GM23338 (cell line): Measurements from ENCODE around the gene ZFYVE21. TPM values are rescaled to one million over a fixed set of nuclear protein-coding genes. Genes with fewer than 3 reads are reported as not detected.

Source experiments
- ATAC-seq: fragments of 200-7000 bp; cut with Tn5 transposase; 3 replicates; pipeline ENCODE4 v1.9.1; 2020
- DNase-seq: peaks from one replicate; pipeline ENCODE4 v3.0.0-alpha.2; 2015; ENCODE audit warnings: low spot score
- H2AFZ ChIP-seq: fragments of 200-600 bp; sonication (generic); 2 replicates; pipeline ENCODE4 v1.8.0; 2016; ENCODE audit warnings: antibody characterized with exemption, mild to moderate bottlenecking, moderate library complexity
- H3F3A ChIP-seq: fragments of 200-600 bp; sonication (generic); replicated peaks from 2 replicates; pipeline ENCODE4 v1.8.0; 2017; ENCODE audit warnings: antibody characterized with exemption, mixed run types, low read depth
- H3K27ac ChIP-seq: fragments of 200-600 bp; sonication (generic); 2 replicates; pipeline ENCODE4 v1.6.1; 2016; ENCODE audit warnings: low read depth
- H3K27me3 ChIP-seq: fragments of 200-600 bp; sonication (generic); 2 replicates; pipeline ENCODE4 v1.8.0; 2016; ENCODE audit warnings: mild to moderate bottlenecking, mixed run types, moderate library complexity; ENCODE audit not compliant: insufficient read depth
- H3K36me3 ChIP-seq: fragments of 200-600 bp; sonication (generic); 2 replicates; pipeline ENCODE4 v1.8.0; 2016; ENCODE audit warnings: mild to moderate bottlenecking; ENCODE audit not compliant: insufficient read depth
- H3K4me1 ChIP-seq: fragments of 200-600 bp; sonication (generic); 2 replicates; pipeline ENCODE4 v1.8.0; 2016; ENCODE audit warnings: mild to moderate bottlenecking, moderate library complexity; ENCODE audit not compliant: insufficient read depth
- H3K4me2 ChIP-seq: fragments of 200-600 bp; sonication (generic); 2 replicates; pipeline ENCODE4 v1.7.1; 2017; ENCODE audit warnings: mixed run types
- H3K4me3 ChIP-seq: fragments of 200-600 bp; sonication (generic); 2 replicates; pipeline ENCODE4 v1.6.1; 2016; ENCODE audit warnings: mixed run types
- H3K79me2 ChIP-seq: fragments of 200-600 bp; sonication (generic); replicated peaks from 2 replicates; pipeline ENCODE4 v1.8.0; 2017; ENCODE audit warnings: mild to moderate bottlenecking; ENCODE audit not compliant: insufficient read depth
- H3K9me2 ChIP-seq: fragments of 200-600 bp; sonication (generic); 2 replicates; pipeline ENCODE4 v1.8.0; 2017; ENCODE audit not compliant: insufficient read depth
- H4K20me1 ChIP-seq: fragments of 200-600 bp; sonication (generic); replicated peaks from 2 replicates; pipeline ENCODE4 v1.8.0; 2017; ENCODE audit warnings: mild to moderate bottlenecking; ENCODE audit not compliant: insufficient read depth
- H3K27ac Mint-ChIP-seq: 2 replicates; pipeline ENCODE4 v1.8.0; 2020; ENCODE audit warnings: inconsistent platforms, mild to moderate bottlenecking, moderate library complexity, mixed read lengths
- H3K27me3 Mint-ChIP-seq: 3 replicates; pipeline ENCODE4 v1.8.0; 2022; ENCODE audit warnings: low read depth, mild to moderate bottlenecking, moderate library complexity, mixed read lengths, inconsistent platforms; ENCODE audit not compliant: insufficient read depth, poor library complexity
- H3K36me3 Mint-ChIP-seq: 3 replicates; pipeline ENCODE4 v1.8.0; 2021; ENCODE audit warnings: low read depth, mild to moderate bottlenecking, inconsistent platforms, moderate library complexity, mixed read lengths
- H3K4me1 Mint-ChIP-seq: 3 replicates; pipeline ENCODE4 v1.8.0; 2020; ENCODE audit warnings: mild to moderate bottlenecking, inconsistent platforms, mixed read lengths
- H3K4me3 Mint-ChIP-seq: 3 replicates; pipeline ENCODE4 v1.8.0; 2021; ENCODE audit warnings: moderate library complexity, mild to moderate bottlenecking, inconsistent platforms, mixed read lengths
- H3K9me3 Mint-ChIP-seq: 3 replicates; pipeline ENCODE4 v1.8.0; 2020; ENCODE audit warnings: moderate library complexity, mild to moderate bottlenecking, inconsistent platforms, mixed read lengths
- CREB1 ChIP-seq: fragments of 250-450 bp; sonication (Bioruptor Pico); IDR thresholded peaks from 2 replicates; pipeline ENCODE4 v1.5.0; 2020; ENCODE audit warnings: low read depth, mild to moderate bottlenecking, moderate library complexity
- CTCF ChIP-seq, 2 experiments: fragments of 200-600 bp in 1 of 2; sonication (generic) in 1 of 2; conservative IDR thresholded peaks; 2 replicates each; pipeline versions ENCODE4 v1.5.1 to v1.6.1; 2016 to 2017; ENCODE audit warnings: antibody characterized with exemption in 2 of 2, low read depth in 2 of 2, mild to moderate bottlenecking in 2 of 2, moderate library complexity in 1 of 2
- ETS1 ChIP-seq: IDR thresholded peaks from 2 replicates; pipeline ENCODE4 v1.6.1; 2016; ENCODE audit warnings: antibody characterized with exemption
- EZH2 ChIP-seq: fragments of 200-600 bp; sonication (generic); IDR thresholded peaks from one replicate; pipeline ENCODE4 v1.8.0; 2017; ENCODE audit warnings: antibody characterized with exemption, mild to moderate bottlenecking, low read depth; ENCODE audit not compliant: unreplicated experiment
- EZH2phosphoT487 ChIP-seq: fragments of 200-600 bp; sonication (generic); IDR thresholded peaks from one replicate; pipeline ENCODE4 v1.8.1; 2018; ENCODE audit warnings: antibody characterized with exemption; ENCODE audit not compliant: unreplicated experiment
- JUNB ChIP-seq: IDR thresholded peaks from one replicate; pipeline ENCODE4 v1.6.1; 2016; ENCODE audit warnings: antibody characterized with exemption; ENCODE audit not compliant: unreplicated experiment
- POLR2AphosphoS5 ChIP-seq: IDR thresholded peaks from 2 replicates; pipeline ENCODE4 v1.6.1; 2016; ENCODE audit warnings: antibody characterized with exemption, low read depth
- REST ChIP-seq: IDR thresholded peaks from one replicate; pipeline ENCODE4 v1.6.1; 2018; ENCODE audit warnings: antibody characterized with exemption; ENCODE audit not compliant: unreplicated experiment
- STAT1 ChIP-seq: IDR thresholded peaks from one replicate; pipeline ENCODE4 v1.6.1; 2016; ENCODE audit warnings: antibody characterized with exemption; ENCODE audit not compliant: unreplicated experiment
- ZNF114 ChIP-seq: fragments of 250-450 bp; sonication (Bioruptor Pico); IDR thresholded peaks from 2 replicates; pipeline ENCODE4 v1.5.0; 2020; ENCODE audit warnings: mild to moderate bottlenecking, moderate library complexity
- ZNF331 ChIP-seq: fragments of 250-450 bp; sonication (Bioruptor Pico); IDR thresholded peaks from 2 replicates; pipeline ENCODE4 v1.5.0; 2020; ENCODE audit warnings: low read depth, mild to moderate bottlenecking, moderate library complexity
- ZNF462 ChIP-seq: fragments of 250-450 bp; sonication (Bioruptor Pico); IDR thresholded peaks from 2 replicates; pipeline ENCODE4 v1.5.0; 2020; ENCODE audit warnings: mild to moderate bottlenecking, moderate library complexity
- polyA plus RNA-seq: library from polyadenylated mRNA; unstranded; fragments of >200 nt; fragmentation: Nextera tagmentation; extraction: Ambion mirVana; gene quantifications from 2 replicates; pipeline ENCODE4 v1.2.1, GENCODE V29; 2016
- total RNA-seq: library from RNA; depleted of rRNA; stranded (reverse); fragments of >200 nt; shearing (Covaris generic); gene quantifications from 2 replicates; pipeline ENCODE4 v1.2.3, GENCODE V29; 2014

Gene ZFYVE21
- total and polyA plus RNA-seq, 2 experiments from 2014 or later = 88.0 to 89.6 TPM

GRCh38 chr14:103767336-103767894 lies 51.8 kb downstream of the ZFYVE21 start:
- Mint-ChIP-seq H3K36me3 (no peaks in the 10 kb centered on the region), H3K4me3 (no peak overlapping the region), H3K27me3 (no peaks in the 10 kb centered on the region), H3K4me1 (peaks cover 10% of the 10 kb centered on the region), H3K27ac (no peak overlapping the region), H3K9me3 (no peaks in the 10 kb centered on the region)
- H4K20me1 ChIP-seq = no peaks in the 10 kb centered on the region
- no peak overlapping the region for H3K4me2 ChIP-seq
- DNase-seq = no peak
- H3K4me1 ChIP-seq = peaks cover 5% of the 10 kb centered on the region
- H3F3A ChIP-seq = no peaks in the 10 kb centered on the region
- H3K9me2 ChIP-seq = no peaks in the 10 kb centered on the region
- TF ChIP-seq ZNF114 (CRISPR knock-in tag) (no peak), CREB1 (CRISPR knock-in tag) (no peak), STAT1 (no peak), ZNF462 (CRISPR knock-in tag) (no peak), ZNF331 (CRISPR knock-in tag) (no peak), CTCF (conservative IDR thresholded peaks at IDR 0.05; ENCODE audit: low read depth in 2 of 2) (no peak), EZH2 (no peak), REST (no peak), ETS1 (no peak), POLR2AphosphoS5 (no peak), JUNB (no peak), EZH2phosphoT487 (no peak)
- H3K4me3 ChIP-seq = no peak overlapping the region
- H3K27ac ChIP-seq = no peak overlapping the region
- no peak for ATAC-seq
- H3K36me3 ChIP-seq = no peaks in the 10 kb centered on the region
- no peaks in the 10 kb centered on the region for H3K79me2 ChIP-seq
- H2AFZ ChIP-seq = no peak overlapping the region
- no peaks in the 10 kb centered on the region for H3K27me3 ChIP-seq
